ENCODE results near the gene PWWP2A. TPM values are rescaled to one million over a fixed set of nuclear protein-coding genes. Genes with fewer than 3 reads are reported as not detected.

The PWWP2A gene
- polyA plus RNA-seq, 2 of the 4 experiments (the other 2 are of a cell fraction): 9.0 to 10.9 TPM

GRCh38 chr5:160087199-160087598, 32.1 kb downstream of the PWWP2A start:
- H3K4me3 ChIP-seq: no peak overlapping the region
- POLR2A ChIA-PET: no interaction called here
- no peak overlapping the region for H3K27ac ChIP-seq
- CTCF ChIA-PET: interaction anchor here (0.6 to 1.1 kb wide), 3 partner anchors 94 to 1690 kb away, joined by 3 read pairs; no protein-coding TSS in a partner anchor
- TF ChIP-seq, protein P1, sequence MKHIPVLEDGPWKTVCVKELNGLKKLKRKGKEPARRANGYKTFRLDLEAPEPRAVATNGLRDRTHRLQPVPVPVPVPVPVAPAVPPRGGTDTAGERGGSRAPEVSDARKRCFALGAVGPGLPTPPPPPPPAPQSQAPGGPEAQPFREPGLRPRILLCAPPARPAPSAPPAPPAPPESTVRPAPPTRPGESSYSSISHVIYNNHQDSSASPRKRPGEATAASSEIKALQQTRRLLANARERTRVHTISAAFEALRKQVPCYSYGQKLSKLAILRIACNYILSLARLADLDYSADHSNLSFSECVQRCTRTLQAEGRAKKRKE (CRISPR knock-in tag; IDR thresholded peaks at IDR 0.05; ENCODE audit: low read depth): no peak
- TF ChIP-seq CHD4 (IDR thresholded peaks at IDR 0.05; ENCODE audit: borderline replicate concordance) (no peak), KDM1A (IDR thresholded peaks at IDR 0.05; ENCODE audit: low read depth) (no peak), CEBPB (IDR thresholded peaks at IDR 0.05) (no peak), PHF8 (IDR thresholded peaks at IDR 0.05; ENCODE audit: borderline replicate concordance, low read depth) (no peak), TFCP2L1 (CRISPR knock-in tag; IDR thresholded peaks at IDR 0.05) (no peak), KDM5A (IDR thresholded peaks at IDR 0.05) (no peak)
- TF ChIP-seq, protein P2, sequence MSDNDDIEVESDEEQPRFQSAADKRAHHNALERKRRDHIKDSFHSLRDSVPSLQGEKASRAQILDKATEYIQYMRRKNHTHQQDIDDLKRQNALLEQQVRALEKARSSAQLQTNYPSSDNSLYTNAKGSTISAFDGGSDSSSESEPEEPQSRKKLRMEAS (IDR thresholded peaks at IDR 0.05): no peak
- DNase-seq (ENCODE audit: low read depth in 1 of 2, low spot score in 1 of 2): no peak
- no peak for FAIRE-seq
- H3K4me1 ChIP-seq: peaks cover 19% of the 10 kb centered on the region
- H3K4me2 ChIP-seq: no peak overlapping the region
- WGBS (ENCODE audit: missing lambda C conversion rate): 90% methylated on average over 1 of the region's 1 CpG
- no peak for ATAC-seq
- H3K9me3 ChIP-seq: no peaks in the 10 kb centered on the region

DNA sequence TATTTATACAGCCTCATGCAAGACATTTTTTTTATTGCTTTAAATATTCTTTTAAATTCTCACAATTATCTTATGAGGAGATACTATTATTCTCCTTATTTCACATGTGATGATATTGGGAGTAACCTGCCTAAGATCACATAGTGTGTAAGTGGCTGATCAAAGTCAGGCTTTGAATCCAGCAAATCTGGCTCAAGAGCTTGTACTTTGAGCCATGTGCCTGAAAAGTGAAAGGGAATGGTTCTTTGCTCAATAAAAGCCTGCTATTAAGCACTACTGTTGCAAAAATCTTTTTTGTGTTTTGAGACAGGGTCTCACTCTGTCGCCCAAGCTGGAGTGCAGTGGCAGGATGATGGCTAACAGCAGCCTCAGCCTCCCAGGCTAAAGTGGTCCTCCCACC, 35.1 kb downstream of the PWWP2A start:
- no peak for ATAC-seq
- Histone ChIP-seq H3K27ac (peak overlapping the region in 1 of 2 experiments; percentile 77; a peak in 4 of 6 replicates), H3K9me3 (no peaks in the 10 kb centered on the region), H3K4me3 (no peak overlapping the region), H3K4me2 (peak overlapping the region; percentile 53; the same call in 1 of the 3 replicates), H3K4me1 (peaks cover 28% of the 10 kb centered on the region)
- FAIRE-seq: no peak
- CTCF ChIA-PET: interaction anchor here (1.8 to 2.8 kb wide), 2 partner anchors 23 to 261 kb away, joined by 5 to 10 read pairs; no protein-coding TSS in a partner anchor
- 91% methylated on average over 1 of the region's 1 CpG for WGBS (ENCODE audit: missing lambda C conversion rate)
- DNase-seq (ENCODE audit: low read depth in 1 of 2, low spot score in 1 of 2): no peak
- TF ChIP-seq EHMT2 (IDR thresholded peaks at IDR 0.05; ENCODE audit: low read depth): no peak
- no peak for TF ChIP-seq HES2 (IDR thresholded peaks at IDR 0.05)
- TF ChIP-seq, protein P3, sequence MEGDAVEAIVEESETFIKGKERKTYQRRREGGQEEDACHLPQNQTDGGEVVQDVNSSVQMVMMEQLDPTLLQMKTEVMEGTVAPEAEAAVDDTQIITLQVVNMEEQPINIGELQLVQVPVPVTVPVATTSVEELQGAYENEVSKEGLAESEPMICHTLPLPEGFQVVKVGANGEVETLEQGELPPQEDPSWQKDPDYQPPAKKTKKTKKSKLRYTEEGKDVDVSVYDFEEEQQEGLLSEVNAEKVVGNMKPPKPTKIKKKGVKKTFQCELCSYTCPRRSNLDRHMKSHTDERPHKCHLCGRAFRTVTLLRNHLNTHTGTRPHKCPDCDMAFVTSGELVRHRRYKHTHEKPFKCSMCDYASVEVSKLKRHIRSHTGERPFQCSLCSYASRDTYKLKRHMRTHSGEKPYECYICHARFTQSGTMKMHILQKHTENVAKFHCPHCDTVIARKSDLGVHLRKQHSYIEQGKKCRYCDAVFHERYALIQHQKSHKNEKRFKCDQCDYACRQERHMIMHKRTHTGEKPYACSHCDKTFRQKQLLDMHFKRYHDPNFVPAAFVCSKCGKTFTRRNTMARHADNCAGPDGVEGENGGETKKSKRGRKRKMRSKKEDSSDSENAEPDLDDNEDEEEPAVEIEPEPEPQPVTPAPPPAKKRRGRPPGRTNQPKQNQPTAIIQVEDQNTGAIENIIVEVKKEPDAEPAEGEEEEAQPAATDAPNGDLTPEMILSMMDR (IDR thresholded peaks at IDR 0.05): no peak
- no peak for TF ChIP-seq CHD2 (IDR thresholded peaks at IDR 0.05; ENCODE audit: low read length, partially characterized antibody)
- TF ChIP-seq ESRRA (IDR thresholded peaks at IDR 0.05; ENCODE audit: borderline replicate concordance, low read length): no peak
- TF ChIP-seq, protein P4, sequence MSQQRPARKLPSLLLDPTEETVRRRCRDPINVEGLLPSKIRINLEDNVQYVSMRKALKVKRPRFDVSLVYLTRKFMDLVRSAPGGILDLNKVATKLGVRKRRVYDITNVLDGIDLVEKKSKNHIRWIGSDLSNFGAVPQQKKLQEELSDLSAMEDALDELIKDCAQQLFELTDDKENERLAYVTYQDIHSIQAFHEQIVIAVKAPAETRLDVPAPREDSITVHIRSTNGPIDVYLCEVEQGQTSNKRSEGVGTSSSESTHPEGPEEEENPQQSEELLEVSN (IDR thresholded peaks at IDR 0.05; ENCODE audit: borderline replicate concordance, low read depth): no peak
- TF ChIP-seq, protein P5, sequence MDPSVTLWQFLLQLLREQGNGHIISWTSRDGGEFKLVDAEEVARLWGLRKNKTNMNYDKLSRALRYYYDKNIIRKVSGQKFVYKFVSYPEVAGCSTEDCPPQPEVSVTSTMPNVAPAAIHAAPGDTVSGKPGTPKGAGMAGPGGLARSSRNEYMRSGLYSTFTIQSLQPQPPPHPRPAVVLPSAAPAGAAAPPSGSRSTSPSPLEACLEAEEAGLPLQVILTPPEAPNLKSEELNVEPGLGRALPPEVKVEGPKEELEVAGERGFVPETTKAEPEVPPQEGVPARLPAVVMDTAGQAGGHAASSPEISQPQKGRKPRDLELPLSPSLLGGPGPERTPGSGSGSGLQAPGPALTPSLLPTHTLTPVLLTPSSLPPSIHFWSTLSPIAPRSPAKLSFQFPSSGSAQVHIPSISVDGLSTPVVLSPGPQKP (IDR thresholded peaks at IDR 0.05; ENCODE audit: low read depth, low read length): no peak
- no peak for TF ChIP-seq PHF8 (IDR thresholded peaks at IDR 0.05; ENCODE audit: borderline replicate concordance, low read depth)
- TF ChIP-seq CEBPB (IDR thresholded peaks at IDR 0.05): no peak
- TF ChIP-seq USF2 (IDR thresholded peaks at IDR 0.05): no peak
- no peak for TF ChIP-seq BHLHE40 (IDR thresholded peaks at IDR 0.05; ENCODE audit: low read depth, low read length)
- TF ChIP-seq RARB (CRISPR knock-in tag; IDR thresholded peaks at IDR 0.05): no peak
- TF ChIP-seq, protein P6, sequence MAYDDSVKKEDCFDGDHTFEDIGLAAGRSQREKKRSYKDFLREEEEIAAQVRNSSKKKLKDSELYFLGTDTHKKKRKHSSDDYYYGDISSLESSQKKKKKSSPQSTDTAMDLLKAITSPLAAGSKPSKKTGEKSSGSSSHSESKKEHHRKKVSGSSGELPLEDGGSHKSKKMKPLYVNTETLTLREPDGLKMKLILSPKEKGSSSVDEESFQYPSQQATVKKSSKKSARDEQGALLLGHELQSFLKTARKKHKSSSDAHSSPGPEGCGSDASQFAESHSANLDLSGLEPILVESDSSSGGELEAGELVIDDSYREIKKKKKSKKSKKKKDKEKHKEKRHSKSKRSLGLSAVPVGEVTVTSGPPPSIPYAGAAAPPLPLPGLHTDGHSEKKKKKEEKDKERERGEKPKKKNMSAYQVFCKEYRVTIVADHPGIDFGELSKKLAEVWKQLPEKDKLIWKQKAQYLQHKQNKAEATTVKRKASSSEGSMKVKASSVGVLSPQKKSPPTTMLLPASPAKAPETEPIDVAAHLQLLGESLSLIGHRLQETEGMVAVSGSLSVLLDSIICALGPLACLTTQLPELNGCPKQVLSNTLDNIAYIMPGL (CRISPR knock-in tag; IDR thresholded peaks at IDR 0.05; ENCODE audit: borderline replicate concordance): no peak
- no peak for TF ChIP-seq ZSCAN20 (CRISPR knock-in tag; IDR thresholded peaks at IDR 0.05)
- POLR2A ChIA-PET: interaction anchor here (1.1 kb wide), 1 partner anchor 81 kb away, joined by 6 read pairs; no protein-coding TSS in a partner anchor

Measured in A549 (cell line).